IMR-90 (cell line): ENCODE results near the gene JMJD6. TPM values are rescaled to one million over a fixed set of nuclear protein-coding genes. Genes with fewer than 3 reads are reported as not detected.

ENCODE experiments used
- CEBPB ChIP-seq: IDR thresholded peaks from 2 replicates; pipeline ENCODE4 v1.6.1; 2012; ENCODE audit warnings: low read depth, low read length, improper control_type of control experiment
- ELK1 ChIP-seq: fragments of 150-350 bp; IDR thresholded peaks from 2 replicates; pipeline ENCODE4 v1.6.1; 2016; ENCODE audit warnings: low read depth, mild to moderate bottlenecking, low read length, moderate library complexity, borderline replicate concordance
- POLR2A ChIP-seq: IDR thresholded peaks from 2 replicates; pipeline ENCODE4 v1.6.1; 2012; ENCODE audit warnings: mild to moderate bottlenecking, low read depth, low read length
- RCOR1 ChIP-seq: IDR thresholded peaks from 2 replicates; pipeline ENCODE4 v1.6.1; 2012; ENCODE audit warnings: mild to moderate bottlenecking, low read length, improper control_type of control experiment; ENCODE audit not compliant: insufficient replicate concordance
- polyA plus RNA-seq, 3 experiments: library from polyadenylated mRNA; depleted of rRNA; stranded (reverse); fragments of >200 nt; gene quantifications; 2 replicates each; pipeline ENCODE4 v1.2.3, GENCODE V29; 2012; ENCODE audit warnings: low replicate concordance in 1 of 3
- total RNA-seq: library from RNA; depleted of rRNA; stranded (reverse); fragments of >200 nt; gene quantifications from 2 replicates; pipeline ENCODE4 v1.2.3, GENCODE V29; 2012
- TF ChIP-seq, protein P1 (sequence below): conservative IDR thresholded peaks from 2 replicates; pipeline ENCODE4 v1.5.1; 2012; ENCODE audit warnings: mild to moderate bottlenecking, low read depth, low read length, improper control_type of control experiment

The JMJD6 gene
- total and polyA plus RNA-seq, 2 of the 4 experiments (the other 2 are of a cell fraction): 24.4 to 33.7 TPM

GRCh38 chr17:76737082-76737675 lies 10.8 kb upstream of the JMJD6 start, which contains the start of gene SRSF2 (continued):
- no peak for TF ChIP-seq ELK1
- 0 out of 2 replicates have a peak, but pooled peaks have one; percentile 7 for TF ChIP-seq CEBPB
- peak; percentile 100 for TF ChIP-seq POLR2A
- TF ChIP-seq, protein P1, sequence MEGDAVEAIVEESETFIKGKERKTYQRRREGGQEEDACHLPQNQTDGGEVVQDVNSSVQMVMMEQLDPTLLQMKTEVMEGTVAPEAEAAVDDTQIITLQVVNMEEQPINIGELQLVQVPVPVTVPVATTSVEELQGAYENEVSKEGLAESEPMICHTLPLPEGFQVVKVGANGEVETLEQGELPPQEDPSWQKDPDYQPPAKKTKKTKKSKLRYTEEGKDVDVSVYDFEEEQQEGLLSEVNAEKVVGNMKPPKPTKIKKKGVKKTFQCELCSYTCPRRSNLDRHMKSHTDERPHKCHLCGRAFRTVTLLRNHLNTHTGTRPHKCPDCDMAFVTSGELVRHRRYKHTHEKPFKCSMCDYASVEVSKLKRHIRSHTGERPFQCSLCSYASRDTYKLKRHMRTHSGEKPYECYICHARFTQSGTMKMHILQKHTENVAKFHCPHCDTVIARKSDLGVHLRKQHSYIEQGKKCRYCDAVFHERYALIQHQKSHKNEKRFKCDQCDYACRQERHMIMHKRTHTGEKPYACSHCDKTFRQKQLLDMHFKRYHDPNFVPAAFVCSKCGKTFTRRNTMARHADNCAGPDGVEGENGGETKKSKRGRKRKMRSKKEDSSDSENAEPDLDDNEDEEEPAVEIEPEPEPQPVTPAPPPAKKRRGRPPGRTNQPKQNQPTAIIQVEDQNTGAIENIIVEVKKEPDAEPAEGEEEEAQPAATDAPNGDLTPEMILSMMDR: no peak
- TF ChIP-seq RCOR1: no peak
